ENCODE measurements around the gene ESYT2.

GRCh38 chr7:158687406-158687805 is 141.9 kb downstream of the ESYT2 start:
- TF ChIP-seq CTCF (IDR thresholded peaks at IDR 0.05; ENCODE audit: low read length) (no peak), EZH2 (optimal IDR thresholded peaks at IDR 0.05; ENCODE audit: low read depth, low read length) (no peak), EZH2phosphoT487 (IDR thresholded peaks at IDR 0.05; ENCODE audit: low read length) (no peak)
